GM06990 (cell line): ENCODE data around the gene TRAF3.

Experiments used
- DNase-seq: peaks from one replicate; pipeline ENCODE4 v3.0.0-alpha.2; 2011; ENCODE audit not compliant: insufficient read length; ENCODE audit errors: extremely low read depth
- H3K27me3 ChIP-seq: replicated peaks from 2 replicates; pipeline ENCODE4 v1.6.0; 2011; ENCODE audit warnings: low read length; ENCODE audit not compliant: control insufficient read depth, insufficient read depth
- H3K36me3 ChIP-seq: 2 replicates; pipeline ENCODE4 v1.5.1; 2011; ENCODE audit warnings: low read length; ENCODE audit not compliant: control insufficient read depth, insufficient read depth
- H3K4me3 ChIP-seq: replicated peaks from 2 replicates; pipeline ENCODE4 v1.5.1; 2011; ENCODE audit warnings: low read depth, mild to moderate bottlenecking, control low read depth, low read length
- CTCF ChIP-seq: IDR thresholded peaks from 2 replicates; pipeline ENCODE4 v1.5.1; 2011; ENCODE audit warnings: low read length, control low read depth, mild to moderate bottlenecking, inconsistent platforms; ENCODE audit not compliant: insufficient read depth, poor library complexity, severe bottlenecking

TRAF3 gene

GRCh38 chr14:102882226-102882906 is 105.1 kb downstream of the TRAF3 start:
- Histone ChIP-seq H3K4me3 (no peak overlapping the region), H3K36me3 (peaks cover 42% of the 10 kb centered on the region), H3K27me3 (no peaks in the 10 kb centered on the region)
- no peak for TF ChIP-seq CTCF
- no peak for DNase-seq

- Histone ChIP-seq H3K4me3 (no peak overlapping the region), H3K27me3 (no peaks in the 10 kb centered on the region), H3K36me3 (peaks cover 42% of the 10 kb centered on the region)
- DNase-seq: no peak
- no peak for TF ChIP-seq CTCF
Measured at GRCh38 chr14:102883089-102883541, 105.9 kb downstream of the TRAF3 start.

GRCh38 chr14:102883554-102883953 is 106.3 kb downstream of the TRAF3 start:
- Histone ChIP-seq H3K27me3 (no peaks in the 10 kb centered on the region), H3K36me3 (peaks cover 42% of the 10 kb centered on the region), H3K4me3 (no peak overlapping the region)
- TF ChIP-seq CTCF: no peak
- DNase-seq: no peak

GRCh38 chr14:102885737-102886447 is 108.6 kb downstream of the TRAF3 start:
- Histone ChIP-seq H3K27me3 (no peaks in the 10 kb centered on the region), H3K4me3 (no peak overlapping the region), H3K36me3 (peaks cover 41% of the 10 kb centered on the region)
- no peak for DNase-seq
- TF ChIP-seq CTCF: no peak

- no peaks in the 10 kb centered on the region for H3K27me3 ChIP-seq
- H3K36me3 ChIP-seq: peaks cover 42% of the 10 kb centered on the region
Measured at GRCh38 chr14:102888748-102889147, 111.5 kb downstream of the TRAF3 start.

More at GRCh38 chr14:102888748-102889147, 111.5 kb downstream of the TRAF3 start:
- no peak for TF ChIP-seq CTCF
- DNase-seq: no peak
- no peak overlapping the region for H3K4me3 ChIP-seq
